Measurements from ENCODE around the gene EPN2.

- TF ChIP-seq CTCF (IDR thresholded peaks at IDR 0.05) (no peak), POLR2A (IDR thresholded peaks at IDR 0.05) (no peak)
These were observed 97.2 kb downstream of the EPN2 start for GRCh38 chr17:19334331-19334730.

All from right lobe of liver (tissue), 4 donors.